Endodermal cell (in vitro differentiated cells): ENCODE measurements around the gene SEH1L. TPM values are rescaled to one million over a fixed set of nuclear protein-coding genes. Genes with fewer than 3 reads are reported as not detected.

Experiments used
- DNase-seq: peaks from one replicate; pipeline ENCODE4 v3.0.0-alpha.2; 2017
- H3K27ac ChIP-seq: 2 replicates; pipeline ENCODE4 v1.5.1; 2013; ENCODE audit warnings: mild to moderate bottlenecking, low read depth, low read length, moderate library complexity
- H3K27me3 ChIP-seq: 2 replicates; pipeline ENCODE4 v1.6.1; 2013; ENCODE audit warnings: mild to moderate bottlenecking, low read length, moderate library complexity; ENCODE audit not compliant: insufficient read depth, control insufficient read depth, poor library complexity, severe bottlenecking
- H3K36me3 ChIP-seq: 2 replicates; pipeline ENCODE4 v1.7.0; 2013; ENCODE audit warnings: mild to moderate bottlenecking, low read length, moderate library complexity; ENCODE audit not compliant: control insufficient read depth, insufficient read depth
- H3K4me1 ChIP-seq: one replicate; pipeline ENCODE4 v1.7.0; 2013; ENCODE audit warnings: low read length; ENCODE audit not compliant: control insufficient read depth, insufficient read depth
- H3K4me3 ChIP-seq: 2 replicates; pipeline ENCODE4 v1.5.1; 2013; ENCODE audit warnings: mild to moderate bottlenecking, low read length, moderate library complexity
- H3K9ac ChIP-seq: 2 replicates; pipeline ENCODE4 v1.6.1; 2013; ENCODE audit warnings: mild to moderate bottlenecking, low read length, moderate library complexity; ENCODE audit not compliant: poor library complexity, severe bottlenecking; ENCODE audit errors: extremely low read depth
- H3K9me3 ChIP-seq: 2 replicates; pipeline ENCODE4 v1.6.1; 2013; ENCODE audit warnings: mild to moderate bottlenecking, low read length, moderate library complexity; ENCODE audit not compliant: control insufficient read depth
- H3K27ac Mint-ChIP-seq: 2 replicates; pipeline ENCODE4 v1.8.0; 2020; ENCODE audit warnings: mixed read lengths
- H3K27me3 Mint-ChIP-seq: 2 replicates; pipeline ENCODE4 v1.8.0; 2021; ENCODE audit warnings: mild to moderate bottlenecking, mixed read lengths; ENCODE audit not compliant: insufficient read depth
- H3K36me3 Mint-ChIP-seq: 2 replicates; pipeline ENCODE4 v1.8.0; 2020; ENCODE audit warnings: low read depth, mixed read lengths
- H3K4me1 Mint-ChIP-seq: 2 replicates; pipeline ENCODE4 v1.8.0; 2020; ENCODE audit warnings: mixed read lengths
- H3K4me3 Mint-ChIP-seq: 2 replicates; pipeline ENCODE4 v1.8.0; 2020; ENCODE audit warnings: mild to moderate bottlenecking, moderate library complexity, mixed read lengths
- H3K9me3 Mint-ChIP-seq: 2 replicates; pipeline ENCODE4 v1.8.0; 2020; ENCODE audit warnings: mild to moderate bottlenecking, mixed read lengths
- WGBS, 2 experiments: methylation state at CpG; one replicate each; pipeline versions ENCODE4 v1.1.5 to v1.1.7; 2013; ENCODE audit warnings: missing lambda C conversion rate in 2 of 2, mixed read lengths in 1 of 2; ENCODE audit not compliant: insufficient coverage in 1 of 2, insufficient read length in 1 of 2; 5-methylcytosine and 5-hydroxymethylcytosine counted together
- total RNA-seq, 2 donors: library from RNA; stranded (reverse); fragmentation: NEBNext Ultra II Directional in 1 of 2; extraction: Animal tissue kit (Norgen Biotek cat#: 25700) in 1 of 2; gene quantifications; 2 replicates in 1 of 2; 3 replicates in 1 of 2; pipeline ENCODE4 v1.2.1, GENCODE V29; 2021
- TF ChIP-seq, protein P1 (sequence below): fragments of 200-600 bp; sonication (generic); conservative IDR thresholded peaks from 2 replicates; pipeline ENCODE4 v1.5.0; 2021; ENCODE audit warnings: antibody characterized with exemption, mild to moderate bottlenecking

SEH1L gene
- total RNA-seq, 2 donors from 2014 or later: 58.4 to 63.0 TPM

DNA sequence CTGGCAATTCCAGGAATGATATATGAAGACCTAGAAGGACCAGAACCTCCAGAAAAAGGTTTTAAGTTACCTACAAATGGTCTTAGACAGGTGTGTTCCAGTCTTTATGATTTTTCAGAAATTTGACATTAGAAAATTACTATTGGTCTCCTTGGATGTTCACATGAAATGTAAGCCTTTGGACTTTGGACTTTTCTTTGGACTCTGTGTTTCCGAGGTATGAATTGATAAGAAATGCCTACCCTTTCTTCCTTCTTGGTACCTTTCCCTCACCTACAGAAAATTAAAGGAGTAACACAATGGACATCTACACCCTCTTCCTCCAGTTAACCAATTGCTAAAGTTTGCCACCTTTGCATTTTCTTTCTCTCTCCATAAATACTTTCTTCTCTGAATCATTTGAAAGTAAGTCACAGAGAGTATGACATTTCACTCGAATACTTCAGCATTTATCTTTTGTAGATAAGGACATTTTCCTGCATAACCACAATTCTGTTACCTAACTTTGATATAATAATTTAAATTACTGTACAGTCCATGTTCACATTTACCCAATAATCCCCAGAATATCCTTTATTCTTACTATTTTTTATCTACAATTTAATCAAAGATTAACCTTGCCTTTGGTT is 69.5 kb downstream of the SEH1L start:
- Mint-ChIP-seq H3K4me1 (no peaks in the 10 kb centered on the region), H3K9me3 (no peaks in the 10 kb centered on the region), H3K36me3 (peaks cover 81% of the 10 kb centered on the region), H3K4me3 (no peak overlapping the region), H3K27me3 (no peaks in the 10 kb centered on the region), H3K27ac (no peak overlapping the region)
- Histone ChIP-seq H3K27ac (no peak overlapping the region), H3K4me3 (no peak overlapping the region), H3K9ac (no peak overlapping the region), H3K27me3 (no peaks in the 10 kb centered on the region), H3K4me1 (no peaks in the 10 kb centered on the region), H3K9me3 (no peaks in the 10 kb centered on the region), H3K36me3 (peaks cover 91% of the 10 kb centered on the region)
- TF ChIP-seq, protein P1, sequence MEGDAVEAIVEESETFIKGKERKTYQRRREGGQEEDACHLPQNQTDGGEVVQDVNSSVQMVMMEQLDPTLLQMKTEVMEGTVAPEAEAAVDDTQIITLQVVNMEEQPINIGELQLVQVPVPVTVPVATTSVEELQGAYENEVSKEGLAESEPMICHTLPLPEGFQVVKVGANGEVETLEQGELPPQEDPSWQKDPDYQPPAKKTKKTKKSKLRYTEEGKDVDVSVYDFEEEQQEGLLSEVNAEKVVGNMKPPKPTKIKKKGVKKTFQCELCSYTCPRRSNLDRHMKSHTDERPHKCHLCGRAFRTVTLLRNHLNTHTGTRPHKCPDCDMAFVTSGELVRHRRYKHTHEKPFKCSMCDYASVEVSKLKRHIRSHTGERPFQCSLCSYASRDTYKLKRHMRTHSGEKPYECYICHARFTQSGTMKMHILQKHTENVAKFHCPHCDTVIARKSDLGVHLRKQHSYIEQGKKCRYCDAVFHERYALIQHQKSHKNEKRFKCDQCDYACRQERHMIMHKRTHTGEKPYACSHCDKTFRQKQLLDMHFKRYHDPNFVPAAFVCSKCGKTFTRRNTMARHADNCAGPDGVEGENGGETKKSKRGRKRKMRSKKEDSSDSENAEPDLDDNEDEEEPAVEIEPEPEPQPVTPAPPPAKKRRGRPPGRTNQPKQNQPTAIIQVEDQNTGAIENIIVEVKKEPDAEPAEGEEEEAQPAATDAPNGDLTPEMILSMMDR: no peak
- WGBS, 2 experiments: 96 to 100% methylated on average over 2 of the region's 2 CpGs
- DNase-seq: no peak

DNA sequence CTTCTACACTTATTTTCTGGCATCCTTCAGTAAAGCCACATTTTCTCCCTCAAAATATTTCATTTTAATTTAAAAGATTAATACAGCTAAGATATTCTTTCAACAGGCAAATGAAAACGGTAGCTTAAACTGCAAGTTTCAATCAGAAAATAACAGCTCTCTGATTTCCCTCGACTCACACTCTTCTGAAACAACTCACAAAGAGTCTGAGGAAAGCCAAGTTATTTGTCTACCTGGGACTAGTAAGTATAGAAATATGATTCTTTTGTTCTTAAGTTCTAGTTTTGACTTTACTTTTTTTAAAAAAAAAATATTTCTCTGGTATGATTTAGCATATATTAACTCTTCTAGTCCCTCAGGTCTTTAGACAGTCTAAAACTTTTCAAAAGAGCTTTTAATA is 70.6 kb downstream of the SEH1L start:
- TF ChIP-seq, protein P1: no peak
- H3K27ac ChIP-seq: no peak overlapping the region
- Mint-ChIP-seq H3K4me1 (no peaks in the 10 kb centered on the region), H3K4me3 (no peak overlapping the region), H3K27me3 (no peaks in the 10 kb centered on the region), H3K27ac (no peak overlapping the region), H3K36me3 (peaks cover 81% of the 10 kb centered on the region), H3K9me3 (peaks cover 3% of the 10 kb centered on the region)
- no peak for DNase-seq
- H3K4me3 ChIP-seq: no peak overlapping the region
- no peak overlapping the region for H3K9ac ChIP-seq
- no peaks in the 10 kb centered on the region for H3K27me3 ChIP-seq
- WGBS, 2 experiments: 80 to 98% methylated on average over 1 to 2 of the region's 2 CpGs
- no peaks in the 10 kb centered on the region for H3K9me3 ChIP-seq
- H3K4me1 ChIP-seq: no peaks in the 10 kb centered on the region
- H3K36me3 ChIP-seq: peaks cover 89% of the 10 kb centered on the region

DNA sequence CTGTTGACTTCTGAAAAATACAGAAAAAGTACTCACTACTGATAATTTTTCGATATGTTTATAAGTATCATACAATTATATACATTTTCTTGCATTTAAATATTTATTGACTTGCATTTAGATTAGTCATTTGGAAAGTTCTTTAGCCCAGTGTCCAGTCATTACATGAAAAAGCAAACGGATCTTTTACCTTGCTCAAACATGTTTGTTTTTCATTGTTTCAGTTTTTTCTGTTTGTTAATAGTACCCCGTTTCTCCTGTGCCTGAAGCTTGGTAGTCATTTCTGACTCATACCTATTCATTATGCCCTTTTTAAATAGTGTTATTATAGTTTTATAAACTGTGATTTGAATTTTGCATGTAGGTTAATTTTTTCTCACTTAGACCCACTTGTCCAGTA is 71.5 kb downstream of the SEH1L start:
- DNase-seq: no peak
- H3K27ac ChIP-seq: no peak overlapping the region
- no peaks in the 10 kb centered on the region for H3K27me3 ChIP-seq
- peaks cover 91% of the 10 kb centered on the region for H3K36me3 ChIP-seq
- Mint-ChIP-seq H3K4me3 (no peak overlapping the region), H3K27me3 (no peaks in the 10 kb centered on the region), H3K36me3 (peaks cover 81% of the 10 kb centered on the region), H3K27ac (no peak overlapping the region), H3K4me1 (no peaks in the 10 kb centered on the region), H3K9me3 (peaks cover 3% of the 10 kb centered on the region)
- H3K4me3 ChIP-seq: no peak overlapping the region
- TF ChIP-seq, protein P1: no peak
- H3K4me1 ChIP-seq: no peaks in the 10 kb centered on the region
- no peaks in the 10 kb centered on the region for H3K9me3 ChIP-seq
- no peak overlapping the region for H3K9ac ChIP-seq
- 100% methylated on average over 3 of the region's 3 CpGs; no CpG with 5 or more reads in 1 of the 2 experiments for WGBS, 2 experiments
